Panc1 (cell line): Measurements from ENCODE around the gene RTL3. TPM values are rescaled to one million over a fixed set of nuclear protein-coding genes. Genes with fewer than 3 reads are reported as not detected.

Source experiments
- ATAC-seq: fragments of 200-7000 bp; cut with Tn5 transposase; 2 replicates; pipeline ENCODE4 v1.9.1; 2020; ENCODE audit warnings: mild to moderate bottlenecking, moderate library complexity
- BruUV-seq: library from RNA; stranded (reverse); fragments of 400-500 nt; replicated peaks from 2 replicates; lab custom pipeline; 2021; lab: Mats Ljungman, UMichigan
- CTCF ChIA-PET: fragments of 300-600 bp; sonication (Branson Sonifier 250); formaldehyde crosslinking; loops from one replicate; lab custom pipeline; 2022; ENCODE audit warnings: antibody characterized with exemption; lab: Charles Lee
- POLR2A ChIA-PET: fragments of 300-600 bp; sonication (Branson Sonifier 250); formaldehyde crosslinking; loops from one replicate; lab custom pipeline; 2022; ENCODE audit warnings: antibody characterized with exemption; lab: Charles Lee
- DNase-seq: peaks from one replicate; pipeline ENCODE4 v3.0.0-alpha.2; 2010; ENCODE audit warnings: low read depth, low spot score
- H3K27ac ChIP-seq: 2 replicates; pipeline ENCODE4 v1.5.1; 2011; ENCODE audit warnings: mild to moderate bottlenecking, low read length, inconsistent platforms
- H3K27me3 ChIP-seq: fragments of 200-500 bp; sonication (Bioruptor generic); 2 replicates; pipeline ENCODE4 v1.6.0; 2014; ENCODE audit warnings: low read length, inconsistent platforms; ENCODE audit not compliant: control insufficient read depth, insufficient read depth
- H3K36me3 ChIP-seq: fragments of 200-500 bp; sonication (Bioruptor generic); 2 replicates; pipeline ENCODE4 v1.5.1; 2014; ENCODE audit warnings: inconsistent platforms, mild to moderate bottlenecking, low read length, moderate library complexity; ENCODE audit not compliant: control insufficient read depth, insufficient read depth
- H3K4me1 ChIP-seq: 2 replicates; pipeline ENCODE4 v1.5.1; 2011; ENCODE audit warnings: inconsistent platforms, mild to moderate bottlenecking, low read length, moderate library complexity; ENCODE audit not compliant: control insufficient read depth, insufficient read depth
- H3K4me3 ChIP-seq, 2 experiments: 2 replicates each; pipeline ENCODE4 v1.5.1; 2011 to 2012; ENCODE audit warnings: low read depth in 2 of 2, low read length in 2 of 2, mild to moderate bottlenecking in 2 of 2, inconsistent platforms in 1 of 2, moderate library complexity in 1 of 2
- H3K9me3 ChIP-seq: fragments of 200-500 bp; sonication (Bioruptor generic); 2 replicates; pipeline ENCODE4 v1.5.1; 2014; ENCODE audit warnings: low read depth, mild to moderate bottlenecking, inconsistent platforms, low read length, moderate library complexity; ENCODE audit not compliant: control insufficient read depth, insufficient read depth
- POLR2AphosphoS5 ChIP-seq: IDR thresholded peaks from 2 replicates; pipeline ENCODE4 v1.6.1; 2012; ENCODE audit warnings: mild to moderate bottlenecking, low read depth, low read length, moderate library complexity
- SIN3A ChIP-seq: IDR thresholded peaks from 2 replicates; pipeline ENCODE4 v1.6.1; 2012; ENCODE audit warnings: low read depth, mild to moderate bottlenecking, low read length, moderate library complexity, borderline replicate concordance; ENCODE audit not compliant: insufficient read depth
- TCF7L2 ChIP-seq: IDR thresholded peaks from 2 replicates; pipeline ENCODE4 v1.6.1; 2011; ENCODE audit warnings: mild to moderate bottlenecking, low read depth, low read length, inconsistent platforms
- in situ Hi-C: cut with HindIII; loops from 2 replicates; pipeline ENCODE4 v1.10.0; 2016; ENCODE audit warnings: low sequenced_read_pairs, low pct_unique_long_range_greater_than_20kb
- intact Hi-C: fragments of 100-400 bp; cut with micrococcal nuclease; formaldehyde crosslinking; loops from one replicate; pipeline ENCODE4 v1.10.0; 2022; ENCODE audit not compliant: unreplicated experiment
- total RNA-seq: library from RNA; stranded (reverse); gene quantifications from one replicate; pipeline ENCODE4 v1.2.1, GENCODE V29; 2021; ENCODE audit not compliant: unreplicated experiment
- TF ChIP-seq, protein P1 (sequence below): fragments of 450-650 bp; IDR thresholded peaks from 2 replicates; pipeline ENCODE4 v1.5.1; 2017; ENCODE audit warnings: mild to moderate bottlenecking
- TF ChIP-seq, protein P2 (sequence below), 2 experiments: IDR thresholded peaks; 2 replicates each; pipeline ENCODE4 v1.6.1; 2011 to 2012; ENCODE audit warnings: low read depth in 2 of 2, control low read depth in 1 of 2, low read length in 1 of 2, mild to moderate bottlenecking in 1 of 2, moderate library complexity in 1 of 2; ENCODE audit not compliant: insufficient read depth in 1 of 2

Gene RTL3
- total RNA-seq, 1 experiment from 2014 or later, result not detected

DNA sequence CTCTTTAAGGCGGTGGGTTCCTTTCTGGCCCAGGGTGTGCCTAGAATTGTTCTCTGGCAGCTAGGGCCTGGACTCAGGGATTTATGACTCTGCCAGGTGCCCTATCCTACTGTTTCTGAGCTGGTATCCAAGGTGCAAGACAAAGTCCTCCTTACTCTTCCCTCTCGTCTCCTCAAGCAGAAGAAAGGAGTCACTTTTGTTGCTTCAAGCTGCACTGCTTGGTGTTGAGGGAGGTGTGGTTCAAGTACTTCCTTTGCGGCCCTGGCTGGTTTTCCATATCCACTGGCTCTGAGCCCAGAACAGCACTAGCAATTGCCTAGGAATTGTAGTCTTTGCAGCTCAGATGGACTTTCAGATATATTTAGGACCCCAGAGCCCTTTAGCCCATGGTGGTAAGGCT, 39.3 kb downstream of the RTL3 start:
- in situ Hi-C loops (no loop called here), intact Hi-C loops (no loop called here)
- Histone ChIP-seq H3K36me3 (no peaks in the 10 kb centered on the region), H3K27ac (no peak overlapping the region), H3K4me1 (no peaks in the 10 kb centered on the region), H3K4me3 (no peak overlapping the region), H3K9me3 (no peaks in the 10 kb centered on the region), H3K27me3 (no peaks in the 10 kb centered on the region)
- no TSS peak for BruUV-seq
- no peak for ATAC-seq
- ChIA-PET POLR2A (no interaction called here), CTCF (no interaction called here)
- TF ChIP-seq, protein P1, sequence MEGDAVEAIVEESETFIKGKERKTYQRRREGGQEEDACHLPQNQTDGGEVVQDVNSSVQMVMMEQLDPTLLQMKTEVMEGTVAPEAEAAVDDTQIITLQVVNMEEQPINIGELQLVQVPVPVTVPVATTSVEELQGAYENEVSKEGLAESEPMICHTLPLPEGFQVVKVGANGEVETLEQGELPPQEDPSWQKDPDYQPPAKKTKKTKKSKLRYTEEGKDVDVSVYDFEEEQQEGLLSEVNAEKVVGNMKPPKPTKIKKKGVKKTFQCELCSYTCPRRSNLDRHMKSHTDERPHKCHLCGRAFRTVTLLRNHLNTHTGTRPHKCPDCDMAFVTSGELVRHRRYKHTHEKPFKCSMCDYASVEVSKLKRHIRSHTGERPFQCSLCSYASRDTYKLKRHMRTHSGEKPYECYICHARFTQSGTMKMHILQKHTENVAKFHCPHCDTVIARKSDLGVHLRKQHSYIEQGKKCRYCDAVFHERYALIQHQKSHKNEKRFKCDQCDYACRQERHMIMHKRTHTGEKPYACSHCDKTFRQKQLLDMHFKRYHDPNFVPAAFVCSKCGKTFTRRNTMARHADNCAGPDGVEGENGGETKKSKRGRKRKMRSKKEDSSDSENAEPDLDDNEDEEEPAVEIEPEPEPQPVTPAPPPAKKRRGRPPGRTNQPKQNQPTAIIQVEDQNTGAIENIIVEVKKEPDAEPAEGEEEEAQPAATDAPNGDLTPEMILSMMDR, result no peak
- TF ChIP-seq POLR2AphosphoS5, result no peak
- TF ChIP-seq, protein P2, sequence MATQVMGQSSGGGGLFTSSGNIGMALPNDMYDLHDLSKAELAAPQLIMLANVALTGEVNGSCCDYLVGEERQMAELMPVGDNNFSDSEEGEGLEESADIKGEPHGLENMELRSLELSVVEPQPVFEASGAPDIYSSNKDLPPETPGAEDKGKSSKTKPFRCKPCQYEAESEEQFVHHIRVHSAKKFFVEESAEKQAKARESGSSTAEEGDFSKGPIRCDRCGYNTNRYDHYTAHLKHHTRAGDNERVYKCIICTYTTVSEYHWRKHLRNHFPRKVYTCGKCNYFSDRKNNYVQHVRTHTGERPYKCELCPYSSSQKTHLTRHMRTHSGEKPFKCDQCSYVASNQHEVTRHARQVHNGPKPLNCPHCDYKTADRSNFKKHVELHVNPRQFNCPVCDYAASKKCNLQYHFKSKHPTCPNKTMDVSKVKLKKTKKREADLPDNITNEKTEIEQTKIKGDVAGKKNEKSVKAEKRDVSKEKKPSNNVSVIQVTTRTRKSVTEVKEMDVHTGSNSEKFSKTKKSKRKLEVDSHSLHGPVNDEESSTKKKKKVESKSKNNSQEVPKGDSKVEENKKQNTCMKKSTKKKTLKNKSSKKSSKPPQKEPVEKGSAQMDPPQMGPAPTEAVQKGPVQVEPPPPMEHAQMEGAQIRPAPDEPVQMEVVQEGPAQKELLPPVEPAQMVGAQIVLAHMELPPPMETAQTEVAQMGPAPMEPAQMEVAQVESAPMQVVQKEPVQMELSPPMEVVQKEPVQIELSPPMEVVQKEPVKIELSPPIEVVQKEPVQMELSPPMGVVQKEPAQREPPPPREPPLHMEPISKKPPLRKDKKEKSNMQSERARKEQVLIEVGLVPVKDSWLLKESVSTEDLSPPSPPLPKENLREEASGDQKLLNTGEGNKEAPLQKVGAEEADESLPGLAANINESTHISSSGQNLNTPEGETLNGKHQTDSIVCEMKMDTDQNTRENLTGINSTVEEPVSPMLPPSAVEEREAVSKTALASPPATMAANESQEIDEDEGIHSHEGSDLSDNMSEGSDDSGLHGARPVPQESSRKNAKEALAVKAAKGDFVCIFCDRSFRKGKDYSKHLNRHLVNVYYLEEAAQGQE (IDR thresholded peaks at IDR 0.05; ENCODE audit: insufficient read depth in 1 of 2, low read depth in 2 of 2, low read length in 1 of 2), result no peak
- DNase-seq, result no peak

DNA sequence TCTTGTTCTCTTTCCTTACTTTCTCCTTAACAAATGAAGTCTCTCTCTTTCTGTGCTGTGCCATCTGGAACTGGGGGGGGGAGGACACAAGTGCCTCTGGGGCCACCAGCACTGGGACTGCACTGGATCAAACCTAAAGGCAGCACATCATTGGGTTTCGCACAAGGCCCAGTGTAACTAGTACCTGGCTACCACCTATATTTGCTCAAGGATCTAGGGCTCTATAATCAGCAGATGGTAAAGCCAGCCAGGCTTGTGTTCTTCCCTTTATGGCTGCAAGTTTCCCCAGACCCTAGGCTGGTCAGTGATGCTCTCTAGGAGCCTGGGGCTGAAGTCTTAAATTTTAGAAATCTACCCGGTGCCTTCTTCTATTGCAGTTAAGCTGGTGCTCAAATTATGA, 40.1 kb downstream of the RTL3 start:
- intact Hi-C loops, result no loop called here
- Histone ChIP-seq H3K4me1 (no peaks in the 10 kb centered on the region), H3K27me3 (no peaks in the 10 kb centered on the region), H3K27ac (no peak overlapping the region), H3K9me3 (no peaks in the 10 kb centered on the region), H3K4me3 (no peak overlapping the region), H3K36me3 (no peaks in the 10 kb centered on the region)
- ATAC-seq (no peak), DNase-seq (no peak)
- POLR2A ChIA-PET, result no interaction called here
- in situ Hi-C loops, result no loop called here
- no TSS peak for BruUV-seq
- TF ChIP-seq, protein P1, result no peak
- TF ChIP-seq POLR2AphosphoS5, result no peak
- TF ChIP-seq, protein P2 (IDR thresholded peaks at IDR 0.05; ENCODE audit: insufficient read depth in 1 of 2, low read depth in 2 of 2, low read length in 1 of 2), result no peak
- no peak for TF ChIP-seq SIN3A
- TF ChIP-seq TCF7L2, result no peak
- CTCF ChIA-PET, result no interaction called here
